Activated T-helper 1 cell treated with Interleukin-2 at 50 U/mL for 16 hours (primary cell): ENCODE measurements around the gene LRRC4C.
"Not testable (repeated sequence)": the region's sequence is repeated elsewhere in the genome, so short reads cannot be mapped to it uniquely, and the experiment has no call there.

ENCODE experiments used
- DNase-seq: peaks from one replicate; pipeline ENCODE4 v3.0.0-alpha.2; 2020; ENCODE audit warnings: low read depth

LRRC4C gene

DNA sequence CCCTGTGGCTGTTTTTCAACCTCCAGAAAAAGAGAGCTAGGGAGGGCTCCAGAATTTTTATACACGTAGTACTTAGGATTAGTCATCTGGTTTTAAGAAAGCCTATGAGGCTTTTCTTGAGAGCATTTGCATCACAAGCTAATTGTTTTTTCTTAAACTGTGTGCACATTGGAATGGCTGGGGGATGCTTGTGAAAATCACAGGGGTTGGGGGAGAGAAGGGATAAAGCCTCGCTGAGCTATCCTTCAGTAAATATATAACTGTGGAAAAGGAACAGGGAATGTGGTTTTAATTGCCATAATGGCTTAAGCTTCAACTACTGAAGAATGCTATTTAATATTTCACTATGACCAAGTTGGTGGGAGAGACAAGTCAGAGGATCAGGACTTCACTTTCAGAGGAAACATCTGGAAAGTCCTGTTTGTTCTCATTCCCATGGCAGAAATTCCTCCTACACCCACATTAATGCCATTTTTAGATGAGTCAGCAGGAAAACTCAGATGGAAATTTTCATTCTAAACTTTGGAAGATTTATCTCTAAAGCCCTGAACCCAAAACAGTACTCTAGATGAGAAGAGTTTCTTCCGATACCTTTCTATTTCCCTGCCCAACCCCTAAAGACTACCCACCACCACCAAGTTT is 591.3 kb downstream of the LRRC4C start:
- no peak for DNase-seq

DNA sequence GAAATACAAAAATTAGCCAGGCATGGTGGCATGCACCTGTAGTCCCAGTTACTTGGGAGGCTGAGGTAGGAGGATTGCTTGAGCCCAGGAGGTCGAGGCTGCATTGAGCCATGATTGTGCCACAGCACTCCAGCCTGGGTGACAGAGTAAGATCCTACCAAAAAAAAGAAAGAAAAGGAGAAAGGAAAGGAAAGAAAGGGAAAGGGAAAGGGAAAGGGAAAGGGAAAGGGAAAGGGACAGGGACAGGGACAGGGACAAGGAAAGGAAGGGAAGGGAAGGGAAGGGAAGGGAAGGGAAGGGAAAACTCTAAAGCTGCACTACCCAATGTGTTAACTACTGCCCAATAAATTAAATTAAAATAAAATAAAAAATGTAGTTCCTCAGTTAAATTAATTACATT is 601.7 kb downstream of the LRRC4C start:
- not testable (repeated sequence) for DNase-seq

- no peak for DNase-seq
Observed at GRCh38 chr11:40842750-40843339, 616.6 kb downstream of the LRRC4C start.

DNA sequence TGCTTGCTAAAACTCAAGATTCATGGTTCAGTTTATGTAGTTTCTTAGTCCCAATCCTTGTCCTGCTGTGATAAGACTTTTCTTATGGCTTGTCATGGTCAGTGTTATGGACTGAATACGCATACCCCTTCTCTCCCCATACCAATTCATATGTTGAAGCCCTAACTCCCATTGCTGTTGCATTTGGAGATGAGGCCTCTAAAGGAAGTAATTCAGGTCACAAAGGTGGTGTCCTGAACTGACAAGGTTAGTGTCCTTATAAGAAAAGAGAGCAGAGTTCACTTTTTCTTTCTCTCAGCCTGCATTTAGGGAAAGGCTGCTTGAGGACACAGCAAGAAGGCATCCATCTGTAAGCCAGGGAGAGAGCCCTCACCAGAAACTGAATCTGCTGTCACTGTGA is 618.2 kb downstream of the LRRC4C start:
- no peak for DNase-seq

DNA sequence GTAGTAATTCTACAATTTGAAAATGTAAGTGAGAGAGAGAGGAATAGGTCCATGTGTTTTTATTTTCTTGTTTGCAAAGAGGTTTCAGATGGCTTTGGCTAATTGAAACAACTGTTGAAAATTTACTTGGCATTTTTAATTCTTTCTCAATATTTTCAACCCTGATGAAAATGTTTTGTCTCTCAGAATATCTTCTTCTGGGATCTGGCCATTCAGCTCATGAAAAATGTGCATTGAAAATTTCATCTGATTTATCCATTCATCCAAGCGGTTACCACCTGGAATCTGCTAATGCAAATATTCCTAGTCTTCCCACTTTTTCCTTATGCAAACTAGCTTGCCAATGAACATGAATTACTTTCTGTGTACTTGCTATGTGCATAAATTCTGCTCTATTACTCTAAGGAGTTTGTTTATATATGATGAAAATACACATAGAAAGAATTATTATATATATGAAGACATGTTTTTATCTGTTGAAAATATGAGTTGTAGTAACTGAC is 621.2 kb downstream of the LRRC4C start:
- no peak for DNase-seq

DNA sequence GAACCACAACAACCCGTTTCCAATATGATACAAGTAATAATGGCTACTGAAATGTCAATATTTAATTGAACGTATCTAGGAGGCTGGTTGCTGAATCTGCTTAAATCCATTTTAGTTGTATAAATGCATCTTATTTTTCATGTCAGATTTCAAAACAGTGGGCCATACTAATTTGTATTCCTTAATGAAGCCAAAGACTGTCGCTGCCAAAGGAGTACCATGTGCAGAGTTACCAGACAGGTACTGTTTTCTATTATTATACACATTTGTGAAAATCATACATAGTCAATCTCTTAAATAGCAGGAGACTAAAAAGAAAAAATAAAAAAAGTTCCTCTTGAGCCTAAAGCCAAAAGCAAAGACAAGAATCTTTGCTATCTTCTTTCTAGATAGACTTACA is 632.3 kb downstream of the LRRC4C start:
- DNase-seq = no peak

DNA sequence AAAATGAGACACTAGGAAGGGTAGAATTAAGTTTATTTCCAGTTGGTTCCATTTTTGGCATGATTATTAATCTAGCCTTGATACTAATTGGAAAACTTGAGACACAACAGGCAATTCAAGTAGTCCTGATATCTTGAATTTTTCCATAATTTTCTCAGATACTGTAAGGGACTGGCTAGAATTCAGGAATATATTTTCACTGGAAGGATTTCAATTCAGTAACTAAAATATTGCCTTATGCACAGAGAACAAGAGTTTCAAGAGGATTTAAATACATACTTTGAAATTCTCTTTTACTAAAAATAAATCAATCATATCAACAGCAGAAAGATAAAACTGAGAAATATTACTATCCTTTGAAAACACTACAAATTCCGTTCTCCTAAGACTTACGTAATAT is 632.9 kb downstream of the LRRC4C start:
- no peak for DNase-seq

- DNase-seq = no peak
Observed at GRCh38 chr11:40825201-40825834, 634.1 kb downstream of the LRRC4C start.

GRCh38 chr11:40819230-40819629 is 640.2 kb downstream of the LRRC4C start:
- no peak for DNase-seq

DNA sequence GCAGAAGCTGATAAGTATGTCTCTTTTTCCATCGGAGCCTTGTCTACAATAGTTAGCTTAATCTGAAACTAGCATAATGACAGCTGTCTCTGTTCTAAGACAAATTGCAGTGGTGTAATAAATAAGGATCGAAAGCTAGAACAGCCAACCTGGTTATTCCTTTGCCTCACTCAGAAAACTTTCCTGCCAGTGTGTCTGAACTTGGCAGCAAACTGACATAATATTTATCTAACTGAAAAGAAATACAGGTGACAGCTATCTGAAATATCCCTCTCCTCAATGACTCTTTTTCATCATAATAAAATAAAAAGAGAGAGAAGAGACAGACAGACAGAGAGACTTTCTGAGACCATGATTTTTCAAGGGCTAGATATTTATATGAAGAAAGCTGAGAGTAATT is 642.5 kb downstream of the LRRC4C start:
- DNase-seq = no peak

DNA sequence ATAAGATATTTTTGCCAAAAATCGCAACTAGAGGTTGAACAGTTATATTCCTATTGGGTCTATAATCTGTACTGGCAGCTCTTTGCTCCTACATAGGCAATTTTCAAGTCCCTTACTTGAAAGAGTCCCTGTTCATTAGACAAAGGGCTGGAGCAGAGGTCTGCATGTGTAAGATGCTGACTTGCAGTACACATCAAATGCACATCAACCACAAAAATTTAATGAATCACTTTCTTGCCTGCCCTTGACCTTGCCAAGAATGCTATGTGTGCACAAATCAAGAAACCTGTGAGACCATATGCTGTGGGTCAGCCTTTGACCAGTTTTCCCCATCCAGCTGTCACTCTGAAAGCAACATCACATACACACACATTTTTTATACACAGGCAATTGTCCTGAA is 661.5 kb downstream of the LRRC4C start:
- no peak for DNase-seq

DNA sequence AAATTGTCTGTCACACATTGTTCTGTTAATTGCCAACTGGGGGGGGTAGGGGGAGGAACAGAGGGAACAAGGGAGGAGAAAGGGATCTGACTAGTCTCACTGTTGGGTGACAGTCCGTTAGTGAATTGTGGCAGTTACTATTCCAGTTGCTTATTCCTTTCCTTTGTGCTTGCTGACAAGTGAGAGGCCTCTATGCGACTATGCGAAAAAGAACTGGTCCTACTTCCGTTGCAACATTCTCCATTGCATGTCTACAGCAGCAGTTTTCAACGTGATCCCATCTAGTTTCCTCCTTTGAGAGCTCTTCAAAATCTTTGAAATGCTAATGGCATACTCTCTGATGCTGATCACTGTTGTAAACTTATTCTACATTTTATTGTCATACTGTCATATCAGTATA is 672.2 kb downstream of the LRRC4C start:
- DNase-seq = no peak

DNA sequence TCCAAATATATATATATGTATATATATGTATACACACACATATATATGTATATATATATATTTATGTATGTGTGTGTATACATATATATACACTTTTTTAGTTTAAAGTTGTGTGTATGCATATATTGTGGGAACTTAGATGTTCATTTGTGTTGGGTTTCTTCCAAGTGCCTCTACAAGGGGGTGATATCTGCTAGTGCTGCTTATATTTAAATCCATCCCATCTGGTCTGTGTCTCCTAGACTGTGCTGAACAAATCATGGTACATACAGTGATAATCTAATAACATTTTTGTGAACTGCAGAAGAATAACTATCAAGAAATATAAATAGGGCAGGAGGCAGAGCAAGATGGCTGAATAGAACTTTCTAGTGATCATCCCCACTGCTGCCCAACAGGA is 696.4 kb downstream of the LRRC4C start:
- DNase-seq = no peak

DNA sequence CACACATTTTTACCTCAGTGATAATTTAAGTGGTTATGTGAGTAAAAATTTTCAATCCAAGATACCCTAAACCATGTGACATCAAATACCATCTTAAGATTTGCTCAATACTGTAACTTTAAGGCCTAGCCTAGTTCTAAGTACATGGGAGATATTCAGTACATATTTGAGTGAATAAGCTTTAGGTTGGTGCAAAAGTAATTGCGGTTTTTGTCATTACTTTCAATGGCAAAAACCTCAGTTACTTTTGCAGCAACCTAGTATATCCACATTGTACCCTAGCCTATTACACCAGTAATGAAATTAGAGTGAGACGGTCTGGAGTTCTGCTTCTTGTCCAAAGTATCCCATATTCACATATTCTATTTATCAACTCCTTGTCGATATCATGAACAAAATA is 700.1 kb downstream of the LRRC4C start:
- no peak for DNase-seq

GRCh38 chr11:40754297-40754696 is 705.2 kb downstream of the LRRC4C start:
- DNase-seq = no peak

DNA sequence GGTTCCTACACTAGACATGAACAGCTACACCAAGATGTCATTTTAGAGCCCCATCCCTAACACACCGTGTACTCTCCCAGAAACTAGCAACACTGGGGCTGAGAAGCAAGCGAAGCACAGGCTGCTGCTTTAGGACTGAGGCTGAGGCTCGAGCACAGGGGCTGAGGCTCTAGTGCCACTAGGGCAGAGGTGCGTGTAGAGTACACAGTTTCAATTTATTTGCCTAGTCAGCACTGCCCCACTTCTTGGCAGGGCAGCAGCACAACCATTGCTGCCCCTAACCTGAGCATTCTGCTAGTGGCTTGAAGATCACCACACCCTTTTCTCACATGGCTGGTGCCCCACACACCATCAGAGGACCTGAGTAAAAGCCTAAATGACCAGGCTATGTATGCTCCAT is 713.2 kb downstream of the LRRC4C start:
- no peak for DNase-seq

- no peak for DNase-seq
Observed at GRCh38 chr11:40732132-40732531, 727.3 kb downstream of the LRRC4C start.

GRCh38 chr11:40722179-40722795 is 737.2 kb downstream of the LRRC4C start:
- no peak for DNase-seq

- DNase-seq = no peak
Observed at GRCh38 chr11:40716344-40717130, 742.9 kb downstream of the LRRC4C start.

DNA sequence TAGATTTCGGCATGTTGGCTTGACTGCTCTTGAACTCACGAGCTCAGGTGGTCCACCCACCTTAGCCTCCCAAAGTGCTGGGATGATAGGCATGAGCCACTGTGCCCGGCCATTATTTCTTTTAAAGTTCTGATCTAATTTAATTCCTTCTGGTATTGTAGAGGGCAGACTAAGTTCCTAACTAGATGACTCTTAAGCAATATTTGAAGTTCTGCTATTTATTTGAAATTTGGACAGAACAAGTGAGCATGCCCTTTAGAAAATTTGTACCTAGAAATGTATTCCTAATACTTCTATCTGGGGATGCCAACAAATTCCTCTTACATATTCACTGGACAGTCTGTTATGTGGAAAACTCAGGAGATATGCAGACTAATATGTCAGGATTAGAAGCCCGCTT is 746.4 kb downstream of the LRRC4C start:
- no peak for DNase-seq

DNA sequence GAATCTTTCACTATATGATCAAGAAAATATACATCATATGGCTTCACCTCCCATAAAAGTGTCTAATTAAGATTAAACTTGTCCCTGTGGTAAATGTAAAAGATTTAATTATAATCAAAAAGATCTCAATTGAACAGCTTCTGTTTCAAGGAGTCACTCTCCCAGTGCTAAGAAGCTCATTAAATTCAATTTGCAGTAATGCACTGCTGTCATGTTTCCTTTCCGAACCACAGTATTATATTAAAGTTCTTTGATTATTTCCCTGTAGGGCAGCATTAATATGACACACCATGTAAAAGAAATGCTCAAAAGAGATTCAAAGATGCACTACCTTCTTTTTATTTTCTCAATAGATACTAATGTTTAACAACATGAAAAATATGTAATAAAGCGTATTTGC is 758.4 kb downstream of the LRRC4C start:
- no peak for DNase-seq

- DNase-seq = no peak
Observed at GRCh38 chr11:40689823-40690222, 769.6 kb downstream of the LRRC4C start.
